ENCODE results near the gene ABCC3. TPM values are rescaled to one million over a fixed set of nuclear protein-coding genes. Genes with fewer than 3 reads are reported as not detected.
"Not testable (repeated sequence)": the region's sequence is repeated elsewhere in the genome, so short reads cannot be mapped to it uniquely, and the experiment has no call there.

ABCC3 gene
- total and polyA plus RNA-seq, 2 of the 8 experiments (the other 6 are each of a cell fraction or from before 2014, with no cell fraction given) = 0.35 to 0.37 TPM

DNA sequence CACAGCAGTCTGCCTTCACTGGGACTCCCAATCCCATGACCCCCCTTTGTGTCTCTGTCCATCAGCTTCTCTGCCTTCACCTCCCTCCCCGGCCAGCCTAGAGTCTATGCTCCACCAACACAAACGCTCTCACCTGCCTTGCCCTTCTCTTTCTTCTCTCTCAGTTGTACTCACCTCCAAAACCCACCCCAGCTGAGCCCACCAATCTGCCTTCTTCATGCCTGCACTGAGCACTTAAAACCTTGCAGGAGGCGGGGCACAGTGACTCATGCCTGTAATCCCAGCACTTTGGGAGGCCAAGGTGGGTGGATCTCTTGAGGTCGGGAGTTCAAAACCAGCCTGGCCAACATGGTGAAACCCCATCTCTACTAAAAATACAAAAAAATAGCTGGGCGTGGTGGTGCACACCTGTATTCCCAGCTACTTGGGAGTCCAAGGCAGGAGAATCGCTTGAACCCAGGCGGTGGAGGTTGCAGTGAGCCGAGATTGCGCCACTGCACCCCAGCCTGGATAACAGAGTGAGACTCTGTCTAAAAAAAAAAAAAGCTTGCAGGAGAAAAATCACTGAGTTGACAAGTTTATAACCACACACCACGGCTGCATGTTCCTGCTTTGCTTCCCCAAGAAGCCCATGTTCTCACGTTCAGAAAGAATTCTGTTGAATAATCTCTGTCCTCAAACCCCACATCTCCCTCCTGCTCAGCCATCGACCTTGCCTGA lies 46.0 kb downstream of the ABCC3 start:
- 0 out of 2 replicates have a peak overlapping the region, but pooled peaks have one; percentile 46 for H2BK15ac ChIP-seq (ENCODE audit: low read length)
- not testable (repeated sequence) for H3K79me1 ChIP-seq (ENCODE audit: low read depth, low read length); H3K9me3 ChIP-seq (ENCODE audit: insufficient read depth in 2 of 2, low read depth in 1 of 2, low read length in 1 of 2); H2BK120ac ChIP-seq (replicated peaks; ENCODE audit: low read depth, low read length); H3K79me2 ChIP-seq (ENCODE audit: control insufficient read depth in 1 of 2, insufficient read depth in 2 of 2, low read length in 2 of 2); H3K4me3 ChIP-seq (ENCODE audit: extremely low read depth in 1 of 4, insufficient read depth in 2 of 4, low read depth in 3 of 4, low read length in 4 of 4); H3K56ac ChIP-seq (replicated peaks; ENCODE audit: insufficient read length, low read depth, low read length); H2AFZ ChIP-seq (ENCODE audit: low read length); H4K20me1 ChIP-seq (replicated peaks in 1 of 2; ENCODE audit: control insufficient read depth in 1 of 2, insufficient read depth in 2 of 2, low read length in 2 of 2); H3K23me2 ChIP-seq (ENCODE audit: low read depth, low read length); H4K5ac ChIP-seq (ENCODE audit: insufficient read length, low read depth, low read length); H4K91ac ChIP-seq (replicated peaks; ENCODE audit: insufficient read length, low read length); FAIRE-seq; H2BK5ac ChIP-seq (ENCODE audit: low read depth, low read length); H2BK20ac ChIP-seq (ENCODE audit: low read length); H3K27me3 ChIP-seq (replicated peaks in 1 of 4; ENCODE audit: control insufficient read depth in 3 of 4, extremely low read depth in 1 of 4, insufficient read depth in 3 of 4, low read length in 3 of 4); H3K18ac ChIP-seq (ENCODE audit: extremely low read depth, low read length); H3K4me1 ChIP-seq (replicated peaks in 1 of 4; ENCODE audit: control insufficient read depth in 3 of 4, insufficient read depth in 4 of 4, low read length in 3 of 4); H3K27ac ChIP-seq (ENCODE audit: low read depth, low read length); H3K9ac ChIP-seq (replicated peaks in 1 of 4; ENCODE audit: extremely low read depth in 1 of 4, low read depth in 3 of 4, low read length in 3 of 4); H3K14ac ChIP-seq (ENCODE audit: insufficient read length); H4K8ac ChIP-seq (ENCODE audit: extremely low read depth, insufficient read depth, low read length); H3K23ac ChIP-seq (ENCODE audit: insufficient read length); H3K4me2 ChIP-seq (ENCODE audit: insufficient read depth in 1 of 2, low read depth in 2 of 2, low read length in 2 of 2); H3K36me3 ChIP-seq (ENCODE audit: control insufficient read depth in 2 of 4, insufficient read depth in 4 of 4, low read length in 3 of 4); DNase-seq (ENCODE audit: low read depth in 1 of 2, low spot score in 2 of 2); H3K4ac ChIP-seq (replicated peaks; ENCODE audit: insufficient read length, low read depth, low read length); H2BK12ac ChIP-seq (ENCODE audit: low read depth, low read length); H2AK5ac ChIP-seq (ENCODE audit: low read depth, low read length)
- ChIA-PET CTCF (ENCODE audit: partially characterized antibody) (interaction anchor here (0.7 to 20.2 kb wide), 13 partner anchors 11 to 198 kb away, joined by 3 to 391 read pairs (median 5); no protein-coding TSS in a partner anchor), POLR2A (ENCODE audit: partially characterized antibody) (interaction anchor here (0.9 kb wide), 1 partner anchor 76 kb away, joined by 3 read pairs; no protein-coding TSS in a partner anchor)
- WGBS, 2 experiments (ENCODE audit: extremely low coverage in 1 of 2, insufficient coverage in 1 of 2, insufficient read length in 1 of 2, insufficient replicate concordance in 2 of 2, low coverage in 1 of 2, low lambda C conversion rate in 2 of 2, missing lambda C conversion rate in 1 of 2) = 84% methylated on average over 8 of the region's 12 CpGs; no CpG with 5 or more reads in 1 of the 2 experiments

All from H1 (cell line).